Upper lobe of left lung (tissue), 6 donors: ENCODE data around the gene UGT1A4. TPM values are rescaled to one million over a fixed set of nuclear protein-coding genes. Genes with fewer than 3 reads are reported as not detected.

Experiments
- ATAC-seq, 2 donors: fragments of 200-7000 bp; cut with Tn5 transposase; one replicate each; pipeline ENCODE4 v1.9.1; 2022; ENCODE audit warnings: mild to moderate bottlenecking in 2 of 2, moderate library complexity in 2 of 2; ENCODE audit not compliant: low FRiP score in 2 of 2
- DNase-seq, 2 donors: peaks; one replicate each; pipeline ENCODE4 v3.0.0-alpha.2; 2019 to 2020
- H3K27ac ChIP-seq, 4 donors: fragments of 200-600 bp; sonication (generic); one replicate each; pipeline ENCODE4 v1.5.1; 2016 to 2019
- H3K27me3 ChIP-seq, 4 donors: fragments of 200-600 bp; sonication (generic); one replicate each; pipeline ENCODE4 v1.5.1; 2017 to 2019
- H3K36me3 ChIP-seq, 4 donors: fragments of 200-600 bp; sonication (generic); one replicate each; pipeline ENCODE4 v1.5.1; 2016 to 2019
- H3K4me1 ChIP-seq, 4 donors: fragments of 200-600 bp; sonication (generic); one replicate each; pipeline ENCODE4 v1.5.1; 2018 to 2019
- H3K4me3 ChIP-seq, 4 donors: fragments of 200-600 bp; sonication (generic); one replicate each; pipeline ENCODE4 v1.5.1; 2017 to 2019; ENCODE audit warnings: mild to moderate bottlenecking in 2 of 4, moderate library complexity in 1 of 4
- H3K9me3 ChIP-seq, 4 donors: fragments of 200-600 bp; sonication (generic); one replicate each; pipeline ENCODE4 v1.5.1; 2018 to 2019
- CTCF ChIP-seq, 6 experiments: fragments of 450-650 bp in 4 of 6; fragments of 200-600 bp in 2 of 6; sonication (generic) in 2 of 6; IDR thresholded peaks; one replicate each; pipeline ENCODE4 v1.5.1; 2016 to 2019; ENCODE audit warnings: antibody characterized with exemption in 6 of 6
- EP300 ChIP-seq, 4 donors: sonication (generic); formaldehyde crosslinking; IDR thresholded peaks; one replicate each; pipeline ENCODE4 v1.5.1; 2017; ENCODE audit warnings: antibody characterized with exemption in 4 of 4, control low read depth in 2 of 4
- POLR2A ChIP-seq, 4 donors: fragments of 450-650 bp; IDR thresholded peaks; one replicate each; pipeline ENCODE4 v1.5.1; 2016 to 2017; ENCODE audit warnings: antibody characterized with exemption in 4 of 4, mild to moderate bottlenecking in 2 of 4
- POLR2AphosphoS5 ChIP-seq, 2 donors: sonication (generic); formaldehyde crosslinking; IDR thresholded peaks; one replicate each; pipeline ENCODE4 v1.5.1; 2017; ENCODE audit warnings: antibody characterized with exemption in 2 of 2
- WGBS, 2 donors: methylation state at CpG; one replicate each; pipeline ENCODE4 v1.1.5; 2017 to 2018; 5-methylcytosine and 5-hydroxymethylcytosine counted together
- total RNA-seq, 6 donors: library from RNA; depleted of rRNA in 4 of 6; stranded (reverse); fragments of >200 nt in 4 of 6; gene quantifications; one replicate each; pipeline versions ENCODE4 v1.1.0 to v1.2.1, GENCODE V29; 2016 to 2021
- donor health status: DM: no; HTN: no; CAD: no; lungs with moderate emphysema.
- donor health status: DM: no; HTN: yes; CAD: no; lungs with severe emphysema.

The UGT1A4 gene
- total RNA-seq, 6 donors from 2014 or later: 0.14 to 0.69 (median 0.27) TPM; not detected in 2

GRCh38 chr2:233791151-233791882, 72.8 kb downstream of the UGT1A4 start:
- H3K36me3 ChIP-seq: no peaks in the 10 kb centered on the region
- DNase-seq: no peak
- H3K9me3 ChIP-seq: no peaks in the 10 kb centered on the region
- H3K27ac ChIP-seq: no peak overlapping the region
- no peak for TF ChIP-seq POLR2A (IDR thresholded peaks at IDR 0.05)
- no peak for TF ChIP-seq POLR2AphosphoS5 (IDR thresholded peaks at IDR 0.05)
- TF ChIP-seq CTCF (IDR thresholded peaks at IDR 0.05): no peak
- no peak for TF ChIP-seq EP300 (IDR thresholded peaks at IDR 0.05)
- no peaks in the 10 kb centered on the region for H3K27me3 ChIP-seq
- no peak overlapping the region for H3K4me3 ChIP-seq
- whole genome bisulfite sequencing, 2 donors: 85 to 88% methylated on average over 18 of the region's 18 CpGs
- H3K4me1 ChIP-seq: no peaks in the 10 kb centered on the region
- ATAC-seq: no peak

GRCh38 chr2:233791883-233792329, 73.4 kb downstream of the UGT1A4 start:
- no peaks in the 10 kb centered on the region for H3K36me3 ChIP-seq
- H3K4me3 ChIP-seq: no peak overlapping the region
- ATAC-seq: no peak
- H3K27me3 ChIP-seq: no peaks in the 10 kb centered on the region
- no peak for TF ChIP-seq EP300 (IDR thresholded peaks at IDR 0.05)
- TF ChIP-seq POLR2A (IDR thresholded peaks at IDR 0.05): no peak
- TF ChIP-seq POLR2AphosphoS5 (IDR thresholded peaks at IDR 0.05): no peak
- TF ChIP-seq CTCF (IDR thresholded peaks at IDR 0.05): no peak
- H3K27ac ChIP-seq: no peak overlapping the region
- no peaks in the 10 kb centered on the region for H3K9me3 ChIP-seq
- WGBS, 2 donors: 77 to 91% methylated on average over 9 of the region's 9 CpGs
- no peak for DNase-seq
- no peaks in the 10 kb centered on the region for H3K4me1 ChIP-seq

- WGBS, 2 donors: 81 to 89% methylated on average over 7 of the region's 7 CpGs
- no peaks in the 10 kb centered on the region for H3K9me3 ChIP-seq
Observed at GRCh38 chr2:233792720-233793119, 74.2 kb downstream of the UGT1A4 start.

GRCh38 chr2:233793465-233794127, 75.1 kb downstream of the UGT1A4 start:
- TF ChIP-seq POLR2AphosphoS5 (IDR thresholded peaks at IDR 0.05) (no peak), EP300 (IDR thresholded peaks at IDR 0.05) (no peak), CTCF (IDR thresholded peaks at IDR 0.05) (no peak), POLR2A (IDR thresholded peaks at IDR 0.05) (no peak)
- no peak overlapping the region for H3K4me3 ChIP-seq
- 53 to 66% methylated on average over 7 to 18 of the region's 18 CpGs for WGBS, 2 donors
- H3K9me3 ChIP-seq: no peaks in the 10 kb centered on the region
- ATAC-seq: peak in 1 of 2 donors; percentile 10
- H3K27me3 ChIP-seq: no peaks in the 10 kb centered on the region
- H3K27ac ChIP-seq: no peak overlapping the region
- H3K36me3 ChIP-seq: no peaks in the 10 kb centered on the region
- no peak for DNase-seq
- H3K4me1 ChIP-seq: no peaks in the 10 kb centered on the region

More at GRCh38 chr2:233792720-233793119, 74.2 kb downstream of the UGT1A4 start:
- TF ChIP-seq POLR2AphosphoS5 (IDR thresholded peaks at IDR 0.05) (no peak), POLR2A (IDR thresholded peaks at IDR 0.05) (no peak), EP300 (IDR thresholded peaks at IDR 0.05) (no peak), CTCF (IDR thresholded peaks at IDR 0.05) (no peak)
- DNase-seq (no peak), ATAC-seq (no peak)
- no peaks in the 10 kb centered on the region for H3K27me3 ChIP-seq
- no peak overlapping the region for H3K27ac ChIP-seq
- H3K36me3 ChIP-seq: no peaks in the 10 kb centered on the region
- no peak overlapping the region for H3K4me3 ChIP-seq
- no peaks in the 10 kb centered on the region for H3K4me1 ChIP-seq
